Suprapubic skin (tissue), 4 donors: ENCODE results near the gene TAS2R50. TPM values are rescaled to one million over a fixed set of nuclear protein-coding genes. Genes with fewer than 3 reads are reported as not detected.

ENCODE experiments used
- DNase-seq, 2 donors: peaks; one replicate each; pipeline ENCODE4 v3.0.0-alpha.2; 2019; ENCODE audit warnings: low spot score in 2 of 2
- H3K27ac ChIP-seq: fragments of 200-600 bp; sonication (generic); one replicate; pipeline ENCODE4 v1.5.1; 2019
- H3K27me3 ChIP-seq: fragments of 200-600 bp; sonication (generic); one replicate; pipeline ENCODE4 v1.5.1; 2019
- H3K36me3 ChIP-seq: fragments of 200-600 bp; sonication (generic); one replicate; pipeline ENCODE4 v1.5.1; 2019
- H3K4me1 ChIP-seq: fragments of 200-600 bp; sonication (generic); one replicate; pipeline ENCODE4 v1.5.1; 2019
- H3K4me3 ChIP-seq: fragments of 200-600 bp; sonication (generic); one replicate; pipeline ENCODE4 v1.5.1; 2019; ENCODE audit warnings: mild to moderate bottlenecking
- H3K9me3 ChIP-seq: fragments of 200-600 bp; sonication (generic); one replicate; pipeline ENCODE4 v1.5.1; 2019
- CTCF ChIP-seq, 2 donors: fragments of 200-600 bp in 1 of 2; fragments of 450-650 bp in 1 of 2; sonication (generic) in 1 of 2; IDR thresholded peaks; one replicate each; pipeline ENCODE4 v1.5.1; 2016 to 2019; ENCODE audit warnings: antibody characterized with exemption in 2 of 2, mild to moderate bottlenecking in 1 of 2, moderate library complexity in 1 of 2
- EP300 ChIP-seq: sonication (generic); formaldehyde crosslinking; IDR thresholded peaks from one replicate; pipeline ENCODE4 v1.6.1; 2017; ENCODE audit warnings: antibody characterized with exemption
- POLR2A ChIP-seq, 2 donors: fragments of 450-650 bp; IDR thresholded peaks; one replicate each; pipeline ENCODE4 v1.6.1; 2017; ENCODE audit warnings: antibody characterized with exemption in 2 of 2, mild to moderate bottlenecking in 2 of 2, moderate library complexity in 2 of 2
- POLR2AphosphoS5 ChIP-seq, 3 donors: sonication (generic); formaldehyde crosslinking; IDR thresholded peaks; one replicate each; pipeline ENCODE4 v1.6.1; 2017; ENCODE audit warnings: antibody characterized with exemption in 3 of 3
- WGBS: methylation state at CpG from one replicate; pipeline ENCODE4 v1.1.5; 2018; 5-methylcytosine and 5-hydroxymethylcytosine counted together
- total RNA-seq, 4 donors: library from RNA; depleted of rRNA; stranded (reverse); fragments of >200 nt; gene quantifications; one replicate each; pipeline ENCODE4 v1.1.0, GENCODE V29; 2016

The TAS2R50 gene
- total RNA-seq, 4 donors from 2014 or later: 0.89 to 4.8 TPM; not detected in 2

GRCh38 chr12:10957741-10958140, 29.0 kb downstream of the TAS2R50 start:
- DNase-seq: no peak
- H3K4me3 ChIP-seq: no peak overlapping the region
- peaks cover 7% of the 10 kb centered on the region for H3K9me3 ChIP-seq
- H3K27ac ChIP-seq: no peak overlapping the region
- H3K27me3 ChIP-seq: no peaks in the 10 kb centered on the region
- no peak for TF ChIP-seq EP300
- no peak for TF ChIP-seq POLR2A (IDR thresholded peaks at IDR 0.05)
- no peaks in the 10 kb centered on the region for H3K4me1 ChIP-seq
- no peaks in the 10 kb centered on the region for H3K36me3 ChIP-seq

GRCh38 chr12:10956085-10956484, 30.6 kb downstream of the TAS2R50 start:
- no peak overlapping the region for H3K27ac ChIP-seq
- H3K4me1 ChIP-seq: no peaks in the 10 kb centered on the region
- TF ChIP-seq POLR2A (IDR thresholded peaks at IDR 0.05): no peak
- no peak for TF ChIP-seq EP300
- no peak for TF ChIP-seq POLR2AphosphoS5 (IDR thresholded peaks at IDR 0.05)
- no peak for DNase-seq
- H3K27me3 ChIP-seq: no peaks in the 10 kb centered on the region
- H3K9me3 ChIP-seq: peaks cover 7% of the 10 kb centered on the region
- H3K36me3 ChIP-seq: no peaks in the 10 kb centered on the region
- H3K4me3 ChIP-seq: no peak overlapping the region

GRCh38 chr12:10952645-10953044, 34.1 kb downstream of the TAS2R50 start:
- Histone ChIP-seq H3K4me3 (no peak overlapping the region), H3K9me3 (peaks cover 7% of the 10 kb centered on the region), H3K4me1 (no peaks in the 10 kb centered on the region), H3K36me3 (no peaks in the 10 kb centered on the region), H3K27me3 (no peaks in the 10 kb centered on the region), H3K27ac (no peak overlapping the region)
- TF ChIP-seq EP300 (no peak), POLR2A (IDR thresholded peaks at IDR 0.05) (no peak), CTCF (IDR thresholded peaks at IDR 0.05) (no peak), POLR2AphosphoS5 (IDR thresholded peaks at IDR 0.05) (no peak)
- 95% methylated on average over 4 of the region's 4 CpGs for WGBS
- no peak for DNase-seq

GRCh38 chr12:10943167-10943566, 43.5 kb downstream of the TAS2R50 start:
- TF ChIP-seq POLR2A (IDR thresholded peaks at IDR 0.05) (no peak), POLR2AphosphoS5 (IDR thresholded peaks at IDR 0.05) (no peak), EP300 (no peak), CTCF (IDR thresholded peaks at IDR 0.05) (no peak)
- WGBS: 97% methylated on average over 2 of the region's 2 CpGs
- H3K36me3 ChIP-seq: no peaks in the 10 kb centered on the region
- no peak overlapping the region for H3K4me3 ChIP-seq
- H3K4me1 ChIP-seq: no peaks in the 10 kb centered on the region
- H3K27me3 ChIP-seq: no peaks in the 10 kb centered on the region
- no peak for DNase-seq
- H3K9me3 ChIP-seq: no peaks in the 10 kb centered on the region
- no peak overlapping the region for H3K27ac ChIP-seq

- DNase-seq: no peak
- no peaks in the 10 kb centered on the region for H3K36me3 ChIP-seq
- no peaks in the 10 kb centered on the region for H3K27me3 ChIP-seq
- no peak for TF ChIP-seq CTCF (IDR thresholded peaks at IDR 0.05)
- H3K9me3 ChIP-seq: no peaks in the 10 kb centered on the region
- H3K4me1 ChIP-seq: no peaks in the 10 kb centered on the region
- H3K4me3 ChIP-seq: no peak overlapping the region
- no peak overlapping the region for H3K27ac ChIP-seq
- WGBS: 44% methylated on average over 4 of the region's 4 CpGs
Measured at GRCh38 chr12:10941916-10942607, 44.6 kb downstream of the TAS2R50 start.

- TF ChIP-seq POLR2A (IDR thresholded peaks at IDR 0.05) (no peak), POLR2AphosphoS5 (IDR thresholded peaks at IDR 0.05) (no peak), EP300 (no peak), CTCF (IDR thresholded peaks at IDR 0.05) (no peak)
Measured at GRCh38 chr12:10941369-10941768, 45.3 kb downstream of the TAS2R50 start.

More at GRCh38 chr12:10941369-10941768, 45.3 kb downstream of the TAS2R50 start:
- Histone ChIP-seq H3K27me3 (no peaks in the 10 kb centered on the region), H3K4me3 (no peak overlapping the region), H3K36me3 (no peaks in the 10 kb centered on the region), H3K27ac (no peak overlapping the region), H3K4me1 (no peaks in the 10 kb centered on the region), H3K9me3 (no peaks in the 10 kb centered on the region)
- DNase-seq: no peak
